ENCODE data around the gene OR10A2. TPM values are rescaled to one million over a fixed set of nuclear protein-coding genes. Genes with fewer than 3 reads are reported as not detected.

OR10A2 gene
- total RNA-seq, 2 donors from 2014 or later, result not detected

GRCh38 chr11:6825231-6825744 lies 37.6 kb upstream of the OR10A2 start:
- Histone ChIP-seq H3K27ac (no peak overlapping the region), H3K4me3 (no peak overlapping the region), H3K27me3 (replicated peaks; ENCODE audit: insufficient read depth) (no peaks in the 10 kb centered on the region), H3K36me3 (no peaks in the 10 kb centered on the region), H3K9me3 (no peaks in the 10 kb centered on the region), H3K4me1 (ENCODE audit: control insufficient read depth in 1 of 2, low read depth in 2 of 2) (no peaks in the 10 kb centered on the region)
- TF ChIP-seq CTCF (IDR thresholded peaks at IDR 0.05), result no peak
- ATAC-seq (ENCODE audit: insufficient number of reproducible peaks, low FRiP score, low read depth) (no peak), DNase-seq (ENCODE audit: low spot score) (no peak)

GRCh38 chr11:6828103-6828502 lies 34.8 kb upstream of the OR10A2 start:
- no peak for TF ChIP-seq CTCF (IDR thresholded peaks at IDR 0.05)
- Histone ChIP-seq H3K36me3 (no peaks in the 10 kb centered on the region), H3K9me3 (no peaks in the 10 kb centered on the region), H3K4me3 (no peak overlapping the region), H3K27me3 (replicated peaks; ENCODE audit: insufficient read depth) (no peaks in the 10 kb centered on the region), H3K27ac (no peak overlapping the region), H3K4me1 (ENCODE audit: control insufficient read depth in 1 of 2, low read depth in 2 of 2) (no peaks in the 10 kb centered on the region)
- no peak for ATAC-seq (ENCODE audit: insufficient number of reproducible peaks, low FRiP score, low read depth)
- DNase-seq (ENCODE audit: low spot score), result no peak

DNA sequence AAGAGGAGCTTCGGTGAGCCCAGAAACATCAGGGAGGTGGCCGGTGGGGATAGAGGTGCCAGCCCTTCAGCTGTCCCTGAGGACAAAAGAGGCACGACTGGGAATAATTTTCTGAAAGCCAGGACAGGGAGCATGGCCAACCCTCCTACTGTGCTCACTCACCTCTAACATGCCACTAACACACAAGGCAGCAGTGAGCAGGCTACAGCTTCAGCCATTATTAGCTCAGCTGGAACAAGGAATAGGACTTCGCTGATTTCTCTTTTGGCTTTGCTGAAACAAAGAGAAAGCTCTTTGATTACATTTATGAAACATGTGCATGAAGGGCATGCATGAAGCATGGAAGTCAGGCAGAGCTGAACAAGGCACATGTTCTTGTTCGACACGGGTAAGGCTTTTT lies 29.5 kb upstream of the OR10A2 start:
- DNase-seq (ENCODE audit: low spot score) (no peak), ATAC-seq (ENCODE audit: insufficient number of reproducible peaks, low FRiP score, low read depth) (no peak)
- no peak for TF ChIP-seq CTCF (IDR thresholded peaks at IDR 0.05)
- Histone ChIP-seq H3K4me1 (ENCODE audit: control insufficient read depth in 1 of 2, low read depth in 2 of 2) (no peaks in the 10 kb centered on the region), H3K27ac (no peak overlapping the region), H3K4me3 (no peak overlapping the region), H3K9me3 (no peaks in the 10 kb centered on the region), H3K36me3 (no peaks in the 10 kb centered on the region), H3K27me3 (replicated peaks; ENCODE audit: insufficient read depth) (no peaks in the 10 kb centered on the region)

- DNase-seq (ENCODE audit: low spot score) (no peak), ATAC-seq (ENCODE audit: insufficient number of reproducible peaks, low FRiP score, low read depth) (no peak)
- H3K27me3 ChIP-seq (replicated peaks; ENCODE audit: insufficient read depth), result no peaks in the 10 kb centered on the region
- no peak overlapping the region for H3K4me3 ChIP-seq
- no peaks in the 10 kb centered on the region for H3K36me3 ChIP-seq
- H3K4me1 ChIP-seq (ENCODE audit: control insufficient read depth in 1 of 2, low read depth in 2 of 2), result no peaks in the 10 kb centered on the region
- no peak overlapping the region for H3K27ac ChIP-seq
- no peak for TF ChIP-seq CTCF (IDR thresholded peaks at IDR 0.05)
- no peaks in the 10 kb centered on the region for H3K9me3 ChIP-seq
Measured at GRCh38 chr11:6834021-6834420, 28.8 kb upstream of the OR10A2 start.

GRCh38 chr11:6841694-6842093 lies 21.2 kb upstream of the OR10A2 start:
- ATAC-seq (ENCODE audit: insufficient number of reproducible peaks, low FRiP score, low read depth), result no peak
- Histone ChIP-seq H3K4me3 (no peak overlapping the region), H3K4me1 (ENCODE audit: control insufficient read depth in 1 of 2, low read depth in 2 of 2) (no peaks in the 10 kb centered on the region), H3K27me3 (replicated peaks; ENCODE audit: insufficient read depth) (no peaks in the 10 kb centered on the region), H3K36me3 (no peaks in the 10 kb centered on the region), H3K9me3 (no peaks in the 10 kb centered on the region), H3K27ac (no peak overlapping the region)
- no peak for TF ChIP-seq CTCF (IDR thresholded peaks at IDR 0.05)
- DNase-seq (ENCODE audit: low spot score), result no peak

All from thoracic aorta (tissue), 2 donors.